PC-9 (cell line): Measurements from ENCODE around the gene TAX1BP1.

Experiments
- EZH2 ChIP-seq: fragments of 200-600 bp; sonication (generic); IDR thresholded peaks from 2 replicates; pipeline ENCODE4 v1.8.0; 2017; ENCODE audit warnings: antibody characterized with exemption, low read depth
- TF ChIP-seq, protein P1 (sequence below): fragments of 200-600 bp; sonication (generic); conservative IDR thresholded peaks from 2 replicates; pipeline ENCODE4 v1.6.1; 2017; ENCODE audit warnings: mixed run types, antibody characterized with exemption, mild to moderate bottlenecking, moderate library complexity

DNA sequence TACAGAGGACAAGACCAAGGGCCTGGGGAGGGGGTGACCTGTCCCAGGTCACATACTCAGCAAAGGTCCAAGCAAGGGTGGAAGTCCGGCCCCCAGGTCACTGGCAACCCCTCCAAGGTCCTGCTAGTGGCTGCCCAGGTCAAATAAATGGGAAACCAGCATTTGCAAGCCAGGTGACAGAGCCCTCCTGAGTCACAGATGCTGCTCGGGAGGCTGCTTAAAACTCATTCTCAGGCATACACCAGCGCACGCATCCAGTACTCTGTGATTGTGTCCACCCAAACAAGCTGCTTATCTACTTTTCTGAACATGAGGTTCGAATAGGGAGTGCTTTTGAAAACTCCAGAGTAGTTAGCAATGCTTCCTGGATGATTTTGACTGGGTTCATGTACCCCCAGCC lies 130.6 kb downstream of the TAX1BP1 start:
- TF ChIP-seq, protein P1, sequence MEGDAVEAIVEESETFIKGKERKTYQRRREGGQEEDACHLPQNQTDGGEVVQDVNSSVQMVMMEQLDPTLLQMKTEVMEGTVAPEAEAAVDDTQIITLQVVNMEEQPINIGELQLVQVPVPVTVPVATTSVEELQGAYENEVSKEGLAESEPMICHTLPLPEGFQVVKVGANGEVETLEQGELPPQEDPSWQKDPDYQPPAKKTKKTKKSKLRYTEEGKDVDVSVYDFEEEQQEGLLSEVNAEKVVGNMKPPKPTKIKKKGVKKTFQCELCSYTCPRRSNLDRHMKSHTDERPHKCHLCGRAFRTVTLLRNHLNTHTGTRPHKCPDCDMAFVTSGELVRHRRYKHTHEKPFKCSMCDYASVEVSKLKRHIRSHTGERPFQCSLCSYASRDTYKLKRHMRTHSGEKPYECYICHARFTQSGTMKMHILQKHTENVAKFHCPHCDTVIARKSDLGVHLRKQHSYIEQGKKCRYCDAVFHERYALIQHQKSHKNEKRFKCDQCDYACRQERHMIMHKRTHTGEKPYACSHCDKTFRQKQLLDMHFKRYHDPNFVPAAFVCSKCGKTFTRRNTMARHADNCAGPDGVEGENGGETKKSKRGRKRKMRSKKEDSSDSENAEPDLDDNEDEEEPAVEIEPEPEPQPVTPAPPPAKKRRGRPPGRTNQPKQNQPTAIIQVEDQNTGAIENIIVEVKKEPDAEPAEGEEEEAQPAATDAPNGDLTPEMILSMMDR: no peak
- TF ChIP-seq EZH2: no peak
